Stimulated activated CD8-positive, alpha-beta memory T cell treated with anti-CD3 and anti-CD28 coated beads, Interleukin-15, amount 100 ng/mL, for 4 hours (primary cell): ENCODE measurements around the gene PAPOLA.

Experiments
- DNase-seq, 2 donors: peaks; one replicate each; pipeline ENCODE4 v3.0.0-alpha.2; 2020; ENCODE audit warnings: low read depth in 2 of 2

The PAPOLA gene

GRCh38 chr14:96586056-96586455 lies 83.9 kb downstream of the PAPOLA start:
- no peak for DNase-seq

DNA sequence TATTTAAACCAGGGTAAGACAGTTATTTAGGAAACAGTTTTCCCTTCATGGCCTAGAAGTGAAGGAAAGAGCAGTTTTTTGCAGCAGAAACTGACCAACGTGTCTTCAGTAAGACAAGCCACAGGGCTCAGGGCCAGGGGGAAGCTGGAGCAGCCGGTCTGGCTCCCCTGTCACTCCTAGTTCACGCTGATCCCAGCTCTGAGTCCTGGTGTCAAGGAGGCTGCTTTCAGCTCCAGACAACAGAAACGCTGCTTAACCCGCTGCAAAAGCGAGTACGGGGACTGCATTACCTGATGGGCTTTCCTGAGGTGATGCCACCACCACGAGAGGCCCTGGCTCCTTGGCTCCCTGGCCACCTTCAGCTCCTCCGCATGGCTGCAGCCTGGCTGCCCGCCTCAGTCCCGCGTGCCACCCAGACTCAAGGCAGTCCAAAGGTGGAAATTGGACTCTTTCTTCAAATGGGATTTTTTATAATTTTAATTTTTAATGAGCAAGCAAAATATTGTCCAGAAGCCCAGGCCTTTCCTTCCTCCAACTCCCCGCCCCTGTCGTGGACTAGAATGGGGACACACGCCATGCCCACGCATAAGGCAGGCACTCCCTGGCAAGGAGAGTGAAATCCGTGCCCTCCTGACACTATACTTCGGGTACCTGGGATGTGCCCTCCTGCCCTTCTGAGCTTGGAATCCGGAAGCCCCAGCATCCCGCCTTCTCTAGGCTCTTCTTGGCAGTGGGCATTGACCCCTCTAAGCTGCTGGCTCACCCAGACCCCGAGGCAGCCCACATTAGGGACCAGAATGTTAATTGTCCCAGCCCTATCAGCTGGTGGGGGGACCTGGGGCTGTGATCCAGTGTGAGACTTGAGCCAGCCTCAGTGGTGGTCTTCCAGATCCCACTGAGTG lies 85.0 kb downstream of the PAPOLA start:
- DNase-seq: no peak

DNA sequence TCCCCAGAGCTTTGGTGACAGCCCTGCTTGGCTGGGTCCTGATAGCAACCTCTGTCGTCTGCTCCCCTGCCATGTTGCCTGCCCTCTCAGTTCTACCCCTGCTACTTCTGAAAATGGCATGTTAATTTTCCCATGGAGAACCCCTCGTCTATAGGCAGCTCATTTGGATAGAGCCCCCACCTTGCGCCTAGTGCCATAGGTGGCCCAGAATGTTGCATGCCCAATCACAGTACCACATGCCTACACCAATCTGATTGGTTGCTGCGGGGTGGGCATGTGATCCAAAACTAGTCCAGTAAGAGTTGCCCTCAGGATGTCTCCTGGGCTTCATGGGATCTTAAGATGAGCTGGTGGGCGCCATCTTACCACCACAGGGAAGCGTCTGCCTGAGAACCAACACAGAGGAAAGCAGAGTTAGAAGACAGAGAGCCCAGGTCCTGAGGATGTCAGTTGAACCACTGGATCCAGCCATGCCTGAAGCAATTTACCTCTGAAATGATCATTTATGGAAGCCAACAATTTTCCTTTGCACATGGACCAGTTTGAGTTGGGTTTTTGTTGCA lies 85.7 kb downstream of the PAPOLA start:
- DNase-seq: no peak

- DNase-seq: no peak
Measured at GRCh38 chr14:96588410-96589257, 86.5 kb downstream of the PAPOLA start.

DNA sequence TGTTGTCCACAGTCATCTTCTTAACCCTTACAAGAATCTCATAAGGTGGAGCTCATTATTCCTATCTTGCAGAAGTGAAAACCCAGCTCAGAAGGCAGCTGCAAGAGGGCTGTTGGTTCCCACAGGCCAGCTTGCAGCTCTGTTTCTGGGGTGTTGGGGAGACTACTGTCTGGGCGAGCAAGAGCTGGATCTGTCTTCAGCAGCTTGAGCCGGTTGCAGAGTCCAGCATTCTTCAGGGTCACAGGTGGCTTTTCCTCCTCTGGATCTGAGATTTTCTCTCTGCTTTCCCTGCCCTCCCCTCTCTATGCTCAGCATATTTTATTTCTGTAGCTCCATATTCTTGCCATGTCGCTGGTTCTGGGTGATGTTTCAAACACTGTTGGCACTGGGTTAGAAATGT lies 87.4 kb downstream of the PAPOLA start:
- no peak for DNase-seq

- no peak for DNase-seq
Measured at GRCh38 chr14:96590190-96590864, 88.1 kb downstream of the PAPOLA start.

DNA sequence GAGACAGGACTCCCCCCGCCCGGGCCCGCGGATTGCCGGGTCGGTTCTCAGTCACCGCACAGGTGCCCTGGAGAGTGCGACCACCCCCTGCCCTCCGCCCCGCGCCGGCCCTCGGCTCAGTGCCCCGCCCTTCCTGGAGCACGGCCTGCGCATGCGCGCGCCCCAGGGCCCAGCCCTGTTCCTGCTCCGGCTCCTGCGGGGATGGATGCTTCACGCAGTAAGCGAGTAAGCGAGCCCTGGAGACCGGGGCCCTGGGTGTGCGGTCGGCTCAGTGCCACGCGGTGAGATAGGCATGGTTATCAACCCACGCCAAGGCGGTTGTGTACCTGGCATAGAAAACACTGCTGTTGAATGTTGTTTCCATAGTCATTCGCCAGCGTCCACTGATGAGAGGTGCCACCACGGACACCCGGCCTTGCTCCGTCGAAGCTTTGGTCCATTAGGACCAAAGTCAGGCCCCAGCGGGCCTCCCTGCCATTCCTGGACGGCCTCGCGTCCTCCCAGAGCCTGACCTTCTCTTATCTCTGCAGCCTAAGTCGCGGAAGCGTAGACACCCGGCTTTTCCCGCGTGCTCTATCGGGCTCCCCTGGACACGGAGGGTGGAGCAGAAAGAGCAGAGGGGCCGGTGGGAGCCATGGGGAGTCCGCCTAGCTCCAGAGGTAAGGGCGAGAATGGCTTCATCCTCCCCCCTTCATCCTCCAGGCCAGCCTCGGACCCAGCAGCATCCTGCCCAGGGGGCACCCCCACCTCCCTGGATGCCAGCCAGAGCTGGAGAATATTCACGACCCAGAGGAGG lies 90.6 kb downstream of the PAPOLA start:
- peak; percentile 11 to 32 for DNase-seq

DNA sequence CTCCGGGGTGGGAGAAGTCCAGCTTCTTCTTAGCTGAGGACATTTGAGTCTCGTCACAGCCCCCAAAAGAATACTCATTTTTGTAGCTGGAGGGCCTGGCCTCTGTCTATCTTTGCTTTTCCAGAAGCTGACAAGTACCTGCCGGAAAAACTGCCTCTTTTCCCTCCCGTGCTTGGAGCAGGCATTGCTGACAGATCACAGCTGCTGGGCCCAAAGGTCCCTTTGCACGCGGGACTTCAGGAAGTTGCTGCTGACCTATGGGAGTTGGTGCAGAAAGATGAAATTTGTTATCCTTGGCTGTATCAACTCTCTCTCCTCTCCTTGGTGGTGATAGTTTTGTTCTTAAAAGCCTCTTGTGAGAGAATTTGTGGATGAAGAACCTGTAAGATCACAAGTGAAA lies 92.8 kb downstream of the PAPOLA start:
- no peak for DNase-seq

DNA sequence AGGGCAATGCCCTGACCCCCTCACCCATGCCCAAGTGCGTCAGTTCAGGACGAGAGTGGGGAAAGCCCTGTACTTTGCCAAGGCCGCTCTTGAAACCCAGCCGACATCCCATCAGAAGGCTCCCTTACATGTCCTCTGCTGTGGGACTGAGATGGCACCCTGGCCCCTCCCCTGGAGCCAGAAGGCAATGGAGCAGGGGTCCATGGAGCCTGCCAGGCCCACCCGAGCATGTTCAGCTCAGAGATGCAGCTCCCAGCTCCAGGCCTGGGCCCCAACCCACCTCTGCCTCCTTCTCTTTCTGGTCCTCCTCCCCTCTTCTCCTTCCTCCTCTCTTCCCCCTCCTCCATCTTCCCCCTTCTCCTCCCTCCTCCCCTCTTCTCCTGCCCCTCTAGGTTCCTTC lies 95.5 kb downstream of the PAPOLA start:
- DNase-seq: no peak

DNA sequence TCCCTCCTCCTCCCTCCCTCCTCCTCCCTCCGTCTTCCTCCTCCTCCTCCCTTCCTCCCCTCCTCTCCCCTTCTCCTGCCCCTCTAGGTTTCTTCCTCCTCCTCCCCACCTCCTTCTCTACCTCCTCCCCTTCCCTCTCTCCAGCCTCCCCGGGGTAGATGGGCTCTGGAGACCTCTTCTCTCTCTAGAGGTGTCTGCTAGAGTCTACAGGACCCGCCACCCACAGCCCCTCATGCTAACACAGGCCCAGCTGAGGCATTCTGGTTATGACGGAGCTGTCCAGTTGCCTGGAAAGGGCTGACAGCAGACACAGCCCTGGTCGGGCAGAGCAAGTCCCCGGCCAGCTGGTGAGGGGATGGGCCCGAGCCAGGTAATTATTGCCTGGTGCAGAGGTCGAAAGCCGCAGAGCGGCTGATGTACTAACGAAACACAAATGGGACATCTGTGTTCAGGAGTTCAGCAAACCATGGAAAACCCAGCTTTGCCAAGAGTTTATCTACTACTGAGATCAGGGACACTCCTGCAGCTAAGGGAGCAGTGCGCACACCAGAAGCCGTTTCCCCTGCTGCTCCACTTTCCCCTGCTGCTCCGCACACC lies 96.2 kb downstream of the PAPOLA start:
- DNase-seq: no peak

GRCh38 chr14:96599076-96599475 lies 96.9 kb downstream of the PAPOLA start:
- no peak for DNase-seq

GRCh38 chr14:96602186-96602585 lies 100.0 kb downstream of the PAPOLA start:
- DNase-seq: no peak

- DNase-seq: no peak
Measured at GRCh38 chr14:96603350-96604255, 101.4 kb downstream of the PAPOLA start.

- no peak for DNase-seq
Measured at GRCh38 chr14:96614481-96614881, 112.3 kb downstream of the PAPOLA start.

DNA sequence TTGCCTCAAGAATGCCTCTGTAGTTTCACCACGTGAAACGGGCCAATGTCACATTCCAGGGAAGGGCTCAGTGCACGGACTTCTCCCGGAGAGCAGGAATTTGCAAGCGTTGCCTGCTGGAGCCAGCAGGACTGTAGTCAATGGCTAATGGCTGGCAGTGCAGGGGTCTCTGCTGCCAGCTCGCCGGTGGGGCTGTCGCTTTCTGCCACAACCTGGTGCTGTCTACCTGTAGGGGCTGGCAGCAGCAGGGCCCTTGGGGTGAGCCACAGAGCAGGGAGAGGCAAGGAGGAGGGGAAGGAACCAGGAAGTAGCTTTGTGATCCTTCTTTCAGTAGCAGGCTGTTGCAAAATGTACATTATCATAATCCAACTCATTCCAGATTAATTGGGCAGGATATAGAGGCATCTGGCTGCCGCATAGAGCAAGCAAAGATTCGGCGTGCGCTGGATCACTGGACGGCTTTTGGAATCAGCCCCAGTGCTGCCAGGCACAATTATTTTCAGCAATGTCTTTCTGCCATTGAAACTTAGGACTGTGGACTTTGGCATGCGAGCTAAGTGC lies 114.1 kb downstream of the PAPOLA start:
- no peak for DNase-seq
